ENCODE measurements around the gene HIVEP3.
"Not testable (repeated sequence)": the region's sequence is repeated elsewhere in the genome, so short reads cannot be mapped to it uniquely, and the experiment has no call there.

The HIVEP3 gene

GRCh38 chr1:41695118-41695745, 223.5 kb downstream of the HIVEP3 start:
- TF ChIP-seq CTCF (conservative IDR thresholded peaks at IDR 0.05; ENCODE audit: low read depth, low read length) = no peak
- no peak overlapping the region for H3K4me3 ChIP-seq (ENCODE audit: low read length)
- no peak for DNase-seq (ENCODE audit: low read depth)

GRCh38 chr1:41691966-41692365, 226.8 kb downstream of the HIVEP3 start:
- not testable (repeated sequence) for H3K4me3 ChIP-seq (ENCODE audit: low read length); DNase-seq (ENCODE audit: low read depth)

GRCh38 chr1:41691424-41691823, 227.3 kb downstream of the HIVEP3 start:
- no peak for DNase-seq (ENCODE audit: low read depth)
- H3K4me3 ChIP-seq (ENCODE audit: low read length) = no peak overlapping the region
- no peak for TF ChIP-seq CTCF (conservative IDR thresholded peaks at IDR 0.05; ENCODE audit: low read depth, low read length)

GRCh38 chr1:41690331-41690730, 228.4 kb downstream of the HIVEP3 start:
- no peak overlapping the region for H3K4me3 ChIP-seq (ENCODE audit: low read length)
- no peak for DNase-seq (ENCODE audit: low read depth)
- no peak for TF ChIP-seq CTCF (conservative IDR thresholded peaks at IDR 0.05; ENCODE audit: low read depth, low read length)

- no peak for TF ChIP-seq CTCF (conservative IDR thresholded peaks at IDR 0.05; ENCODE audit: low read depth, low read length)
- no peak for DNase-seq (ENCODE audit: low read depth)
- no peak overlapping the region for H3K4me3 ChIP-seq (ENCODE audit: low read length)
Measured at GRCh38 chr1:41689558-41689981, 229.2 kb downstream of the HIVEP3 start.

- no peak for DNase-seq (ENCODE audit: low read depth)
- no peak overlapping the region for H3K4me3 ChIP-seq (ENCODE audit: low read length)
- no peak for TF ChIP-seq CTCF (conservative IDR thresholded peaks at IDR 0.05; ENCODE audit: low read depth, low read length)
Measured at GRCh38 chr1:41689139-41689538, 229.6 kb downstream of the HIVEP3 start.

GRCh38 chr1:41687007-41687406, 231.7 kb downstream of the HIVEP3 start:
- H3K4me3 ChIP-seq (ENCODE audit: low read length) = no peak overlapping the region
- no peak for TF ChIP-seq CTCF (conservative IDR thresholded peaks at IDR 0.05; ENCODE audit: low read depth, low read length)
- DNase-seq (ENCODE audit: low read depth) = no peak

Data from retinal pigment epithelial cell (primary cell).